ENCODE results near the gene DDX1. TPM values are rescaled to one million over a fixed set of nuclear protein-coding genes. Genes with fewer than 3 reads are reported as not detected.

DDX1 gene
- total and polyA plus RNA-seq, 9 of the 15 experiments (the other 6 are each of a cell fraction or from before 2014, with no cell fraction given): 116 to 277 (median 232) TPM

GRCh38 chr2:15561574-15562344, 29.9 kb upstream of the DDX1 start:
- Histone ChIP-seq H3K9ac (ENCODE audit: insufficient read depth in 1 of 2, low read depth in 2 of 2, low read length in 2 of 2) (peak overlapping the region; percentile 87 to 92; a peak in 3 of 4 replicates), H3K79me2 (ENCODE audit: control insufficient read depth, insufficient read depth, low read length) (peaks cover 55% of the 10 kb centered on the region), H3K4me1 (replicated peaks in 1 of 2; ENCODE audit: control insufficient read depth in 2 of 2, insufficient read depth in 2 of 2, low read length in 2 of 2) (peaks cover 22 to 41% of the 10 kb centered on the region in 2 experiments), H3K9me3 (replicated peaks; ENCODE audit: control insufficient read depth, insufficient read depth, low read depth, low read length) (no peaks in the 10 kb centered on the region), H4K20me1 (replicated peaks; ENCODE audit: control insufficient read depth, insufficient read depth, low read length) (no peaks in the 10 kb centered on the region), H3K4me2 (ENCODE audit: insufficient read depth, low read length) (peak overlapping the region; percentile 94), H3K4me3 (peak overlapping the region; percentile 76), H3K27ac (ENCODE audit: extremely low read depth, low read depth, low read length) (peak overlapping the region; percentile 95), H3K36me3 (ENCODE audit: control insufficient read depth, insufficient read depth, low read length) (peaks cover 13% of the 10 kb centered on the region; the same call in 2 of the 3 replicates), H3K27me3 (ENCODE audit: control insufficient read depth in 2 of 2, insufficient read depth in 2 of 2, low read length in 2 of 2) (no peaks in the 10 kb centered on the region), H3K9me1 (ENCODE audit: control insufficient read depth, insufficient read depth, low read length) (no peaks in the 10 kb centered on the region), H2AFZ (ENCODE audit: low read depth, low read length) (peak overlapping the region; percentile 93)
- no TSS peak for BruUV-seq (replicated peaks)
- POLR2A ChIA-PET: interaction anchor here (0.6 to 2.6 kb wide), 12 partner anchors 8 to 192 kb away, joined by 3 to 17 read pairs (median 7); no protein-coding TSS in a partner anchor
- in situ Hi-C loops (cut with MboI) (no loop called here), intact Hi-C loops (cut with micrococcal nuclease) (no loop called here)
- WGBS (ENCODE audit: insufficient coverage, low coverage, missing lambda C conversion rate): 2% methylated on average over 13 of the region's 13 CpGs
- CTCF ChIA-PET (ENCODE audit: low intra/inter-chr PET ratio): interaction anchor here (1.2 kb wide), 1 partner anchor 27 kb away, joined by 3 read pairs; no protein-coding TSS in a partner anchor
- FAIRE-seq (peak; percentile 82), DNase-seq (ENCODE audit: extremely low read depth in 1 of 4, low spot score in 3 of 4) (peak; percentile 65 to 84 (median 68)), ATAC-seq (peak; percentile 21)
- TF ChIP-seq TAF15 (IDR thresholded peaks at IDR 0.05; ENCODE audit: low read depth, low read length) (no peak), MCM3 (IDR thresholded peaks at IDR 0.05) (no peak), ILF3 (IDR thresholded peaks at IDR 0.05; ENCODE audit: borderline replicate concordance) (no peak), ZNF518B (CRISPR knock-in tag; IDR thresholded peaks at IDR 0.05) (no peak), JUNB (CRISPR knock-in tag; conservative IDR thresholded peaks at IDR 0.05) (no peak), CEBPZ (IDR thresholded peaks at IDR 0.05; ENCODE audit: borderline replicate concordance, low read depth, low read length) (no peak), MBD2 (IDR thresholded peaks at IDR 0.05; ENCODE audit: borderline replicate concordance, low read depth) (0 out of 2 replicates have a peak, but pooled peaks have one; percentile 29), SRSF1 (IDR thresholded peaks at IDR 0.05; ENCODE audit: low read depth, low read length) (no peak), MTF1 (CRISPR knock-in tag; IDR thresholded peaks at IDR 0.05; ENCODE audit: borderline replicate concordance) (no peak), DNMT1 (IDR thresholded peaks at IDR 0.05) (no peak), ZNF77 (CRISPR knock-in tag; IDR thresholded peaks at IDR 0.05) (no peak), U2AF2 (optimal IDR thresholded peaks at IDR 0.05; ENCODE audit: low read depth, low read length) (no peak), CBX1 (IDR thresholded peaks at IDR 0.05; ENCODE audit: low read depth) (no peak), SMARCB1 (IDR thresholded peaks at IDR 0.05; ENCODE audit: insufficient read length, low read depth) (peak; percentile 78), EWSR1 (IDR thresholded peaks at IDR 0.05; ENCODE audit: borderline replicate concordance, low read depth, partially characterized antibody) (no peak)

Data from K562 (cell line).